GM19238 (cell line): ENCODE results near the gene RIOK1.
"Not testable (repeated sequence)": the region's sequence is repeated elsewhere in the genome, so short reads cannot be mapped to it uniquely, and the experiment has no call there.

ENCODE experiments used
- DNase-seq: peaks from one replicate; pipeline ENCODE4 v3.0.0; 2011; ENCODE audit warnings: low spot score; ENCODE audit not compliant: insufficient read length

Gene RIOK1

GRCh38 chr6:7389451-7390225 lies at the start of gene RIOK1, which contains the start of gene CAGE1:
RIOK1 (plus strand) TSS chr6:7389808; CDS start chr6:7390003, 195 bp downstream.
CAGE1 (minus strand) TSS chr6:7389742; CDS start chr6:7387173, 2,569 bp downstream.
- DNase-seq, result peak; percentile 85

GRCh38 chr6:7341271-7341670 lies 48.3 kb upstream of the RIOK1 start:
- no peak for DNase-seq

GRCh38 chr6:7341989-7342742 lies 47.4 kb upstream of the RIOK1 start:
- no peak for DNase-seq

GRCh38 chr6:7343546-7344475 lies 45.8 kb upstream of the RIOK1 start:
- no peak for DNase-seq

- DNase-seq, result not testable (repeated sequence)
Observed at GRCh38 chr6:7344773-7345450, 44.7 kb upstream of the RIOK1 start.

- not testable (repeated sequence) for DNase-seq
Observed at GRCh38 chr6:7347551-7347997, 42.0 kb upstream of the RIOK1 start.

GRCh38 chr6:7350591-7350990 lies 39.0 kb upstream of the RIOK1 start:
- not testable (repeated sequence) for DNase-seq

GRCh38 chr6:7351916-7352315 lies 37.7 kb upstream of the RIOK1 start:
- not testable (repeated sequence) for DNase-seq

- no peak for DNase-seq
Observed at GRCh38 chr6:7367408-7367807, 22.2 kb upstream of the RIOK1 start.

GRCh38 chr6:7373739-7374138 lies 15.9 kb upstream of the RIOK1 start:
- DNase-seq, result no peak

GRCh38 chr6:7377961-7378360 lies 11.6 kb upstream of the RIOK1 start:
- no peak for DNase-seq

- DNase-seq, result no peak
Observed at GRCh38 chr6:7378740-7379139, 10.9 kb upstream of the RIOK1 start.

- DNase-seq, result no peak
Observed at GRCh38 chr6:7381092-7381491, 8.5 kb upstream of the RIOK1 start.

GRCh38 chr6:7389162-7389450 lies 502 bp upstream of the RIOK1 start:
- DNase-seq, result peak; percentile 47

GRCh38 chr6:7390226-7390878 lies 744 bp downstream of the RIOK1 start:
- no peak for DNase-seq

- no peak for DNase-seq
Observed at GRCh38 chr6:7391151-7391550, 1.5 kb downstream of the RIOK1 start.

GRCh38 chr6:7392402-7392801 lies 2.8 kb downstream of the RIOK1 start:
- DNase-seq, result no peak

- DNase-seq, result no peak
Observed at GRCh38 chr6:7401075-7401474, 11.5 kb downstream of the RIOK1 start.

GRCh38 chr6:7402716-7403115 lies 13.1 kb downstream of the RIOK1 start:
- DNase-seq, result no peak

- no peak for DNase-seq
Observed at GRCh38 chr6:7404546-7404945, 14.9 kb downstream of the RIOK1 start.
